Upper lobe of left lung (tissue), 4 donors: ENCODE data around the gene SMAD6.

Source experiments
- POLR2A ChIP-seq, 4 donors: fragments of 450-650 bp; IDR thresholded peaks; one replicate each; pipeline ENCODE4 v1.5.1; 2016 to 2017; ENCODE audit warnings: antibody characterized with exemption in 4 of 4, mild to moderate bottlenecking in 2 of 4
- POLR2AphosphoS5 ChIP-seq, 2 donors: sonication (generic); formaldehyde crosslinking; IDR thresholded peaks; one replicate each; pipeline ENCODE4 v1.5.1; 2017; ENCODE audit warnings: antibody characterized with exemption in 2 of 2
- TF ChIP-seq, protein P1 (sequence below), 6 experiments: fragments of 450-650 bp in 4 of 6; fragments of 200-600 bp in 2 of 6; sonication (generic) in 2 of 6; IDR thresholded peaks; one replicate each; pipeline ENCODE4 v1.5.1; 2016 to 2019; ENCODE audit warnings: antibody characterized with exemption in 6 of 6

DNA sequence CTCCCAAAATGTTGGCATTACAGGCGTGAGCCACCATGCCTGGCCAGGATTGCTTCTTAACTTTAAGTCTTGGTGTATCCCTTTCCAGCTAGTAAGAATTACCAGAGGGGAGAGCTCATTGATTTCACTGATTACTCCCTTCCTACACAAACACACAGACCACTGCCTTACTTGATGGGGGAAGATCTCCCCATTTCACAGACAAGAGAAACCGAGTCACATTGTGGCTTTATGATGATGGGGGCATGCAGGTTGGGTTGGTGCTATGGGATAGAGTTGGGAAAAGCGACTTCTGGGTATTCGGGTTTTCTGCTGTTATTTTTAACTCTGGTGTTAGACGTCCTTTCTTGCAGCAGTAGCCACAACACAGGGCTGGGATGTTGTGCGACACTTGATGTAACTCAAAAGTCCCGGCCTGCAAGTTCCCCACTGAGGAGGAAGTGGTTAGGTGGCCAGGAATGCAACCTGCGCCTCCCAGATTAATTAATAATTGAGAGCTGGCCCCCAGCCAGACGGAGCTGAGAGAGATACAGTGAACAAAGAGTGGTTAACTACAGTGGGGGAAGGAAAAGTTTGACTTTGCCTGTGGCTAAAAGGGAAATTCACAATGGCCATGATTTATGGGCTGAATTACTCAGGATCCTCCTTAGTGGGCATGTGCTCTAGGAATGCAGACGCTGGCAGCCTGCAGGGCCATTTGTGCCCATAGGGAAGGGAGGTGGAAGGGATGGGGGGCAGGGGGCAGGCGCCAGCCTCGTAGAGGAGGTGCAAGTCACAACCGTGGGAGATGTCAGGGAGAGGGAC, 63.6 kb downstream of the SMAD6 start:
- TF ChIP-seq, protein P1, sequence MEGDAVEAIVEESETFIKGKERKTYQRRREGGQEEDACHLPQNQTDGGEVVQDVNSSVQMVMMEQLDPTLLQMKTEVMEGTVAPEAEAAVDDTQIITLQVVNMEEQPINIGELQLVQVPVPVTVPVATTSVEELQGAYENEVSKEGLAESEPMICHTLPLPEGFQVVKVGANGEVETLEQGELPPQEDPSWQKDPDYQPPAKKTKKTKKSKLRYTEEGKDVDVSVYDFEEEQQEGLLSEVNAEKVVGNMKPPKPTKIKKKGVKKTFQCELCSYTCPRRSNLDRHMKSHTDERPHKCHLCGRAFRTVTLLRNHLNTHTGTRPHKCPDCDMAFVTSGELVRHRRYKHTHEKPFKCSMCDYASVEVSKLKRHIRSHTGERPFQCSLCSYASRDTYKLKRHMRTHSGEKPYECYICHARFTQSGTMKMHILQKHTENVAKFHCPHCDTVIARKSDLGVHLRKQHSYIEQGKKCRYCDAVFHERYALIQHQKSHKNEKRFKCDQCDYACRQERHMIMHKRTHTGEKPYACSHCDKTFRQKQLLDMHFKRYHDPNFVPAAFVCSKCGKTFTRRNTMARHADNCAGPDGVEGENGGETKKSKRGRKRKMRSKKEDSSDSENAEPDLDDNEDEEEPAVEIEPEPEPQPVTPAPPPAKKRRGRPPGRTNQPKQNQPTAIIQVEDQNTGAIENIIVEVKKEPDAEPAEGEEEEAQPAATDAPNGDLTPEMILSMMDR (IDR thresholded peaks at IDR 0.05) = no peak
- TF ChIP-seq POLR2AphosphoS5 (IDR thresholded peaks at IDR 0.05) (peak in 1 of 2 donors; percentile 54), POLR2A (IDR thresholded peaks at IDR 0.05) (peak in 1 of 4 donors; percentile 23)
